ENCODE measurements around the gene IVNS1ABP. TPM values are rescaled to one million over a fixed set of nuclear protein-coding genes. Genes with fewer than 3 reads are reported as not detected.
A peak's percentile ranks its signal among the peaks of the same experiment; 100 is the strongest.

IVNS1ABP gene
- total and polyA plus RNA-seq, 2 of the 13 experiments (the other 11 are each of a cell fraction or from before 2014, with no cell fraction given) = 49.1 to 51.7 TPM

- TF ChIP-seq MBD4 (IDR thresholded peaks at IDR 0.05; ENCODE audit: borderline replicate concordance, low read length) (no peak), NAIF1 (CRISPR knock-in tag; IDR thresholded peaks at IDR 0.05; ENCODE audit: borderline replicate concordance) (peak; percentile 4; the same call in 1 of the 2 replicates), HBP1 (CRISPR knock-in tag; IDR thresholded peaks at IDR 0.05; ENCODE audit: low read depth) (0 out of 2 replicates have a peak, but pooled peaks have one; percentile 47), PAWR (CRISPR knock-in tag; IDR thresholded peaks at IDR 0.05; ENCODE audit: borderline replicate concordance) (no peak), ZBTB34 (CRISPR knock-in tag; IDR thresholded peaks at IDR 0.05) (0 out of 2 replicates have a peak, but pooled peaks have one; percentile 7), ZNF883 (CRISPR knock-in tag; IDR thresholded peaks at IDR 0.05; ENCODE audit: not compliant biosample characterization) (no peak), HNF4A (CRISPR knock-in tag; IDR thresholded peaks at IDR 0.05) (no peak), ZNF335 (CRISPR knock-in tag; IDR thresholded peaks at IDR 0.05) (no peak), ZBTB38 (CRISPR knock-in tag; IDR thresholded peaks at IDR 0.05) (no peak), U2AF1 (optimal IDR thresholded peaks at IDR 0.05; ENCODE audit: low read depth, low read length) (no peak), ZNF292 (CRISPR knock-in tag; IDR thresholded peaks at IDR 0.05; ENCODE audit: borderline replicate concordance, low read depth) (no peak), JUNB (CRISPR knock-in tag; IDR thresholded peaks at IDR 0.05; ENCODE audit: borderline replicate concordance) (no peak), ZNF180 (CRISPR knock-in tag; IDR thresholded peaks at IDR 0.05; ENCODE audit: borderline replicate concordance, low read depth) (no peak), HES4 (CRISPR knock-in tag; IDR thresholded peaks at IDR 0.05; ENCODE audit: borderline replicate concordance) (no peak), HDAC1 (CRISPR knock-in tag; IDR thresholded peaks at IDR 0.05) (peak; percentile 14; the same call in 1 of the 2 replicates), POLR2AphosphoS2 (IDR thresholded peaks at IDR 0.05; ENCODE audit: low read depth, low read length) (no peak), CEBPB (IDR thresholded peaks at IDR 0.05; ENCODE audit: borderline replicate concordance, low read depth, low read length) (no peak), CHD2 (IDR thresholded peaks at IDR 0.05; ENCODE audit: low read depth, low read length) (peak; percentile 12; the same call in 1 of the 2 replicates), ZFP36L2 (CRISPR knock-in tag; IDR thresholded peaks at IDR 0.05) (no peak), ZMAT5 (CRISPR knock-in tag; IDR thresholded peaks at IDR 0.05; ENCODE audit: borderline replicate concordance, low read depth) (no peak), NCOR1 (IDR thresholded peaks at IDR 0.05; ENCODE audit: borderline replicate concordance, low read length) (no peak), ZSCAN5A (CRISPR knock-in tag; IDR thresholded peaks at IDR 0.05; ENCODE audit: borderline replicate concordance) (no peak), ZNF230 (CRISPR knock-in tag; IDR thresholded peaks at IDR 0.05) (0 out of 2 replicates have a peak, but pooled peaks have one; percentile 31), PBX2 (CRISPR knock-in tag; IDR thresholded peaks at IDR 0.05) (peak; percentile 94)
Observed at GRCh38 chr1:185316163-185317033, 645 bp downstream of the IVNS1ABP start (continued).

Measured in HepG2 (cell line).